ENCODE data around the gene CHST11.

DNA sequence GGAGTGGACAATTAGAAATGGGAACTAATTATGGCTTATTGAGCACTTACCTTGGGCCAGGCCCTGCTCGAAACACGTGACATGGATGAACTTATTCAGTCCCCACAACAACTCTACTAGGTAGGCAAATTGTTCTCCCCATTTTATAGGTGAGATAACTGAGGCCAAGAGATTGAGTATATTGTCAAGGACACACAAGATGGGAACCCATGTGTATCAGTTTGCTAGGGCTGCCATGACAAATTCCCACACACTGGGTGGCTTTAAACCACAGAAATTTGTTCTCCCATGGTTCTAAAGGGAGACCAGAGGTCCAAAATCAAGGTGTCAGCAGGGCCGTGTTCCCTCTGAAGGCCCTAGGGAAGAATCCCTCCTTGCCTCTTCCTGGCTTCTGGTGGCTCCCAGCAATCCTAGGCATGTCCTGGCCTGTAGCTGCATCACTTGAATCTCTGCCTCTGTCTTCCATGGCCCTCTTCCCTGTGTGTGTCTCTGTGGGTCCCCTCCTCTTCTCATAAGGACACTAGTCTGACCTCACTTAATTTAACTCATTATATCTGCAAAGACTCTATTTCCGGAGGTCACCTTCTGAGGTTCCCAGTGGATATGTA, 128.8 kb downstream of the CHST11 start:
- TF ChIP-seq, protein P1, sequence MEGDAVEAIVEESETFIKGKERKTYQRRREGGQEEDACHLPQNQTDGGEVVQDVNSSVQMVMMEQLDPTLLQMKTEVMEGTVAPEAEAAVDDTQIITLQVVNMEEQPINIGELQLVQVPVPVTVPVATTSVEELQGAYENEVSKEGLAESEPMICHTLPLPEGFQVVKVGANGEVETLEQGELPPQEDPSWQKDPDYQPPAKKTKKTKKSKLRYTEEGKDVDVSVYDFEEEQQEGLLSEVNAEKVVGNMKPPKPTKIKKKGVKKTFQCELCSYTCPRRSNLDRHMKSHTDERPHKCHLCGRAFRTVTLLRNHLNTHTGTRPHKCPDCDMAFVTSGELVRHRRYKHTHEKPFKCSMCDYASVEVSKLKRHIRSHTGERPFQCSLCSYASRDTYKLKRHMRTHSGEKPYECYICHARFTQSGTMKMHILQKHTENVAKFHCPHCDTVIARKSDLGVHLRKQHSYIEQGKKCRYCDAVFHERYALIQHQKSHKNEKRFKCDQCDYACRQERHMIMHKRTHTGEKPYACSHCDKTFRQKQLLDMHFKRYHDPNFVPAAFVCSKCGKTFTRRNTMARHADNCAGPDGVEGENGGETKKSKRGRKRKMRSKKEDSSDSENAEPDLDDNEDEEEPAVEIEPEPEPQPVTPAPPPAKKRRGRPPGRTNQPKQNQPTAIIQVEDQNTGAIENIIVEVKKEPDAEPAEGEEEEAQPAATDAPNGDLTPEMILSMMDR (optimal IDR thresholded peaks at IDR 0.05 in 1 of 3, IDR thresholded peaks at IDR 0.05 in 1 of 3, conservative IDR thresholded peaks at IDR 0.05 in 1 of 3; ENCODE audit: extremely low read depth in 1 of 3, insufficient read depth in 2 of 3, low read length in 3 of 3) = no peak
- no peak for TF ChIP-seq EZH2 (IDR thresholded peaks at IDR 0.05; ENCODE audit: low read length)
